Fibroblast of villous mesenchyme (primary cell): Measurements from ENCODE around the gene BICC1. TPM values are rescaled to one million over a fixed set of nuclear protein-coding genes. Genes with fewer than 3 reads are reported as not detected.

Experiments used
- DNase-seq: peaks from one replicate; pipeline ENCODE4 v3.0.0-alpha.2; 2010; ENCODE audit warnings: low read depth
- H3K4me3 ChIP-seq: 2 replicates; pipeline ENCODE4 v1.5.1; 2011; ENCODE audit warnings: low read depth, mild to moderate bottlenecking, low read length
- CTCF ChIP-seq: IDR thresholded peaks from 2 replicates; pipeline ENCODE4 v1.5.1; 2012; ENCODE audit warnings: low read depth, mild to moderate bottlenecking, low read length; ENCODE audit not compliant: insufficient read depth
- total RNA-seq: library from RNA; depleted of rRNA; stranded (reverse); fragments of >200 nt; gene quantifications from 2 replicates; pipeline ENCODE4 v1.2.3, GENCODE V29; 2012

Gene BICC1
- total RNA-seq, 1 donor, result 39.3 TPM

GRCh38 chr10:58651040-58651439, 138.4 kb downstream of the BICC1 start:
- no peak overlapping the region for H3K4me3 ChIP-seq
- no peak for TF ChIP-seq CTCF
- peak; percentile 30 for DNase-seq

GRCh38 chr10:58651742-58652141, 139.1 kb downstream of the BICC1 start:
- no peak for TF ChIP-seq CTCF
- no peak for DNase-seq
- H3K4me3 ChIP-seq, result no peak overlapping the region

GRCh38 chr10:58653139-58653538, 140.5 kb downstream of the BICC1 start:
- DNase-seq, result peak; percentile 45
- no peak for TF ChIP-seq CTCF
- H3K4me3 ChIP-seq, result no peak overlapping the region

GRCh38 chr10:58660575-58661255, 148.0 kb downstream of the BICC1 start:
- H3K4me3 ChIP-seq, result no peak overlapping the region
- DNase-seq, result no peak
- TF ChIP-seq CTCF, result no peak

- TF ChIP-seq CTCF, result no peak
- DNase-seq, result no peak
- no peak overlapping the region for H3K4me3 ChIP-seq
These were observed 148.7 kb downstream of the BICC1 start for GRCh38 chr10:58661336-58661735.

GRCh38 chr10:58661902-58662301, 149.2 kb downstream of the BICC1 start:
- no peak overlapping the region for H3K4me3 ChIP-seq
- no peak for DNase-seq
- no peak for TF ChIP-seq CTCF

- H3K4me3 ChIP-seq, result no peak overlapping the region
- peak; percentile 92 for DNase-seq
- TF ChIP-seq CTCF, result no peak
These were observed 149.6 kb downstream of the BICC1 start for GRCh38 chr10:58662314-58662713.
